ENCODE data around the gene CBLIF. TPM values are rescaled to one million over a fixed set of nuclear protein-coding genes. Genes with fewer than 3 reads are reported as not detected.
"Not testable (repeated sequence)": the region's sequence is repeated elsewhere in the genome, so short reads cannot be mapped to it uniquely, and the experiment has no call there.

CBLIF gene
- total and polyA plus RNA-seq, 2 donors (not counting 1 experiment from before 2014, with no cell fraction given): not detected

- H3K9me3 ChIP-seq (ENCODE audit: control insufficient read depth, insufficient read depth, low read depth, low read length): no peaks in the 10 kb centered on the region
- H2AFZ ChIP-seq (ENCODE audit: low read length): no peak overlapping the region
- H3K27ac ChIP-seq (ENCODE audit: insufficient read depth, low read length): no peak overlapping the region
- H3K27me3 ChIP-seq (ENCODE audit: control insufficient read depth, insufficient read depth, low read length): no peaks in the 10 kb centered on the region
- no peak overlapping the region for H3K4me2 ChIP-seq (ENCODE audit: extremely low read depth, insufficient read depth, low read length)
- no peaks in the 10 kb centered on the region for H3K36me3 ChIP-seq (ENCODE audit: control insufficient read depth, insufficient read depth, low read length)
- no peak overlapping the region for H3K9ac ChIP-seq (ENCODE audit: insufficient read depth, low read length)
- DNase-seq (ENCODE audit: low read depth in 2 of 2): no peak
- no peaks in the 10 kb centered on the region for H3K79me2 ChIP-seq (ENCODE audit: control insufficient read depth, insufficient read depth, low read length)
- no peaks in the 10 kb centered on the region for H3K4me1 ChIP-seq (ENCODE audit: control insufficient read depth, extremely low read depth, insufficient read depth, low read length)
- H3K4me3 ChIP-seq (replicated peaks in 1 of 4; ENCODE audit: control extremely low read depth in 1 of 4, insufficient read depth in 1 of 4, low read depth in 3 of 4, low read length in 4 of 4): no peak overlapping the region
- no peak for TF ChIP-seq EZH2 (IDR thresholded peaks at IDR 0.05; ENCODE audit: low read length, missing control alignments)
- H4K20me1 ChIP-seq (ENCODE audit: control insufficient read depth, extremely low read depth, insufficient read depth, low read length): no peaks in the 10 kb centered on the region
Observed at GRCh38 chr11:59859673-59860072, 14.4 kb upstream of the CBLIF start.

- no peaks in the 10 kb centered on the region for H4K20me1 ChIP-seq (ENCODE audit: control insufficient read depth, extremely low read depth, insufficient read depth, low read length)
- H3K79me2 ChIP-seq (ENCODE audit: control insufficient read depth, insufficient read depth, low read length): no peaks in the 10 kb centered on the region
- TF ChIP-seq CTCF (conservative IDR thresholded peaks at IDR 0.05 in 1 of 2, IDR thresholded peaks at IDR 0.05 in 1 of 2; ENCODE audit: low read depth in 1 of 2, low read length in 2 of 2): no peak
- TF ChIP-seq EZH2 (IDR thresholded peaks at IDR 0.05; ENCODE audit: low read length, missing control alignments): no peak
- peak in 1 of 2 donors; percentile 50 for DNase-seq (ENCODE audit: low read depth in 2 of 2)
- H3K4me3 ChIP-seq (replicated peaks in 1 of 4; ENCODE audit: control extremely low read depth in 1 of 4, insufficient read depth in 1 of 4, low read depth in 3 of 4, low read length in 4 of 4): no peak overlapping the region
- no peaks in the 10 kb centered on the region for H3K4me1 ChIP-seq (ENCODE audit: control insufficient read depth, extremely low read depth, insufficient read depth, low read length)
- H3K36me3 ChIP-seq (ENCODE audit: control insufficient read depth, insufficient read depth, low read length): no peaks in the 10 kb centered on the region
- H3K9ac ChIP-seq (ENCODE audit: insufficient read depth, low read length): no peak overlapping the region
- H2AFZ ChIP-seq (ENCODE audit: low read length): no peak overlapping the region
- no peaks in the 10 kb centered on the region for H3K9me3 ChIP-seq (ENCODE audit: control insufficient read depth, insufficient read depth, low read depth, low read length)
- H3K27me3 ChIP-seq (ENCODE audit: control insufficient read depth, insufficient read depth, low read length): no peaks in the 10 kb centered on the region
- no peak overlapping the region for H3K4me2 ChIP-seq (ENCODE audit: extremely low read depth, insufficient read depth, low read length)
- H3K27ac ChIP-seq (ENCODE audit: insufficient read depth, low read length): no peak overlapping the region
Observed at GRCh38 chr11:59857439-59858434, 12.4 kb upstream of the CBLIF start.

GRCh38 chr11:59854871-59855270, 9.6 kb upstream of the CBLIF start:
- Histone ChIP-seq H3K27me3 (ENCODE audit: control insufficient read depth, insufficient read depth, low read length) (no peaks in the 10 kb centered on the region), H3K4me1 (ENCODE audit: control insufficient read depth, extremely low read depth, insufficient read depth, low read length) (no peaks in the 10 kb centered on the region), H3K4me2 (ENCODE audit: extremely low read depth, insufficient read depth, low read length) (no peak overlapping the region), H3K4me3 (replicated peaks in 1 of 4; ENCODE audit: control extremely low read depth in 1 of 4, insufficient read depth in 1 of 4, low read depth in 3 of 4, low read length in 4 of 4) (no peak overlapping the region), H3K79me2 (ENCODE audit: control insufficient read depth, insufficient read depth, low read length) (no peaks in the 10 kb centered on the region), H3K9ac (ENCODE audit: insufficient read depth, low read length) (no peak overlapping the region), H2AFZ (ENCODE audit: low read length) (no peak overlapping the region), H3K36me3 (ENCODE audit: control insufficient read depth, insufficient read depth, low read length) (no peaks in the 10 kb centered on the region), H3K9me3 (ENCODE audit: control insufficient read depth, insufficient read depth, low read depth, low read length) (no peaks in the 10 kb centered on the region), H4K20me1 (ENCODE audit: control insufficient read depth, extremely low read depth, insufficient read depth, low read length) (no peaks in the 10 kb centered on the region), H3K27ac (ENCODE audit: insufficient read depth, low read length) (no peak overlapping the region)
- TF ChIP-seq EZH2 (IDR thresholded peaks at IDR 0.05; ENCODE audit: low read length, missing control alignments) (no peak), CTCF (conservative IDR thresholded peaks at IDR 0.05 in 1 of 2, IDR thresholded peaks at IDR 0.05 in 1 of 2; ENCODE audit: low read depth in 1 of 2, low read length in 2 of 2) (no peak)
- DNase-seq (ENCODE audit: low read depth in 2 of 2): no peak

GRCh38 chr11:59851416-59851815, 6.1 kb upstream of the CBLIF start:
- H2AFZ ChIP-seq (ENCODE audit: low read length); H3K36me3 ChIP-seq (ENCODE audit: control insufficient read depth, insufficient read depth, low read length); H3K4me2 ChIP-seq (ENCODE audit: extremely low read depth, insufficient read depth, low read length); H3K4me1 ChIP-seq (ENCODE audit: control insufficient read depth, extremely low read depth, insufficient read depth, low read length); DNase-seq (ENCODE audit: low read depth in 2 of 2); H3K9me3 ChIP-seq (ENCODE audit: control insufficient read depth, insufficient read depth, low read depth, low read length); H3K27me3 ChIP-seq (ENCODE audit: control insufficient read depth, insufficient read depth, low read length); H3K4me3 ChIP-seq (replicated peaks in 1 of 4; ENCODE audit: control extremely low read depth in 1 of 4, insufficient read depth in 1 of 4, low read depth in 3 of 4, low read length in 4 of 4); H4K20me1 ChIP-seq (ENCODE audit: control insufficient read depth, extremely low read depth, insufficient read depth, low read length); H3K27ac ChIP-seq (ENCODE audit: insufficient read depth, low read length); H3K79me2 ChIP-seq (ENCODE audit: control insufficient read depth, insufficient read depth, low read length); H3K9ac ChIP-seq (ENCODE audit: insufficient read depth, low read length): not testable (repeated sequence)

GRCh38 chr11:59849551-59849950, 4.3 kb upstream of the CBLIF start:
- not testable (repeated sequence) for H3K79me2 ChIP-seq (ENCODE audit: control insufficient read depth, insufficient read depth, low read length); H3K9ac ChIP-seq (ENCODE audit: insufficient read depth, low read length); DNase-seq (ENCODE audit: low read depth in 2 of 2); H4K20me1 ChIP-seq (ENCODE audit: control insufficient read depth, extremely low read depth, insufficient read depth, low read length); H3K36me3 ChIP-seq (ENCODE audit: control insufficient read depth, insufficient read depth, low read length); H3K4me1 ChIP-seq (ENCODE audit: control insufficient read depth, extremely low read depth, insufficient read depth, low read length); H2AFZ ChIP-seq (ENCODE audit: low read length); H3K4me3 ChIP-seq (replicated peaks in 1 of 4; ENCODE audit: control extremely low read depth in 1 of 4, insufficient read depth in 1 of 4, low read depth in 3 of 4, low read length in 4 of 4); H3K27ac ChIP-seq (ENCODE audit: insufficient read depth, low read length); H3K4me2 ChIP-seq (ENCODE audit: extremely low read depth, insufficient read depth, low read length); H3K27me3 ChIP-seq (ENCODE audit: control insufficient read depth, insufficient read depth, low read length); H3K9me3 ChIP-seq (ENCODE audit: control insufficient read depth, insufficient read depth, low read depth, low read length)
